K562 (cell line): ENCODE measurements around the gene CCNL2. TPM values are rescaled to one million over a fixed set of nuclear protein-coding genes. Genes with fewer than 3 reads are reported as not detected.

ENCODE experiments used
- ATAC-seq: fragments of 200-7000 bp; cut with Tn5 transposase; 3 replicates; pipeline ENCODE4 v1.9.1; 2020; ENCODE audit warnings: moderate library complexity
- BruUV-seq: library from RNA; stranded (reverse); fragments of 400-500 nt; replicated peaks from 2 replicates; lab custom pipeline; 2021; lab: Mats Ljungman, UMichigan
- CTCF ChIA-PET: fragments of 300-600 bp; formaldehyde crosslinking; extraction: SDS; loops from one replicate; lab custom pipeline; 2021; ENCODE audit warnings: low intra/inter-chr PET ratio; lab: Yijun Ruan, JAX
- POLR2A ChIA-PET: fragments of 300-600, 350-650 bp; sonication (Branson Sonifier 250); formaldehyde crosslinking; extraction: SDS; loops from one replicate; lab custom pipeline; 2021; ENCODE audit warnings: antibody characterized with exemption, inconsistent platforms; lab: Yijun Ruan, JAX
- DNase-seq, 4 experiments: peaks; one replicate each; pipeline versions ENCODE4 v3.0.0 to v3.0.0-alpha.2; 2011 to 2018; ENCODE audit warnings: low spot score in 3 of 4, mixed read lengths in 3 of 4; ENCODE audit errors: extremely low read depth in 1 of 4
- FAIRE-seq: peaks from 2 replicates; lab custom pipeline; 2011; peaks lifted over from hg19 to GRCh38; lab: Jason Lieb, UNC
- H2AFZ ChIP-seq: 2 replicates; pipeline ENCODE4 v1.6.0; 2011; ENCODE audit warnings: low read depth, low read length, control low read depth, inconsistent platforms
- H3K27ac ChIP-seq: fragments of 200-600 bp; 3 replicates; pipeline ENCODE4 v1.8.0; 2011; ENCODE audit warnings: low read depth, mild to moderate bottlenecking, control low read depth, inconsistent platforms, low read length, moderate library complexity, mixed read lengths; ENCODE audit errors: extremely low read depth
- H3K27me3 ChIP-seq, 2 experiments: fragments of 300-600 bp in 1 of 2; 2 replicates in 1 of 2; 3 replicates in 1 of 2; pipeline versions ENCODE4 v1.6.0 to v1.8.0; 2011; ENCODE audit warnings: inconsistent platforms in 2 of 2, low read length in 2 of 2, mild to moderate bottlenecking in 1 of 2, mixed read lengths in 1 of 2, moderate library complexity in 1 of 2; ENCODE audit not compliant: control insufficient read depth in 2 of 2, insufficient read depth in 2 of 2
- H3K36me3 ChIP-seq: fragments of 300-600 bp; 3 replicates; pipeline ENCODE4 v1.8.0; 2011; ENCODE audit warnings: mild to moderate bottlenecking, low read length, inconsistent platforms; ENCODE audit not compliant: control insufficient read depth, insufficient read depth
- H3K4me1 ChIP-seq, 2 experiments: fragments of 200-600 bp in 1 of 2; replicated peaks in 1 of 2; 2 replicates in 1 of 2; 3 replicates in 1 of 2; pipeline versions ENCODE4 v1.5.1 to v1.8.0; 2011; ENCODE audit warnings: inconsistent platforms in 2 of 2, low read length in 2 of 2, mild to moderate bottlenecking in 1 of 2, mixed read lengths in 1 of 2, moderate library complexity in 1 of 2; ENCODE audit not compliant: control insufficient read depth in 2 of 2, insufficient read depth in 2 of 2
- H3K4me2 ChIP-seq: 2 replicates; pipeline ENCODE4 v1.6.1; 2011; ENCODE audit warnings: low read length, control low read depth, inconsistent platforms, mixed read lengths; ENCODE audit not compliant: insufficient read depth
- H3K4me3 ChIP-seq: fragments of 200-600 bp; sonication (generic), shearing (Covaris generic); 2 replicates; pipeline ENCODE4 v1.5.1; 2016; ENCODE audit warnings: control low read depth, inconsistent platforms
- H3K79me2 ChIP-seq: fragments of 200-600 bp; 3 replicates; pipeline ENCODE4 v1.8.0; 2011; ENCODE audit warnings: low read length, inconsistent platforms; ENCODE audit not compliant: control insufficient read depth, insufficient read depth
- H3K9ac ChIP-seq, 2 experiments: 2 replicates each; pipeline versions ENCODE4 v1.6.0 to v1.6.1; 2011; ENCODE audit warnings: low read depth in 2 of 2, low read length in 2 of 2, control low read depth in 1 of 2, inconsistent platforms in 1 of 2, mild to moderate bottlenecking in 1 of 2, mixed read lengths in 1 of 2; ENCODE audit not compliant: insufficient read depth in 1 of 2
- H3K9me1 ChIP-seq: one replicate; pipeline ENCODE4 v1.6.0; 2011; ENCODE audit warnings: inconsistent platforms, mild to moderate bottlenecking, low read length, moderate library complexity; ENCODE audit not compliant: control insufficient read depth, insufficient read depth
- H3K9me3 ChIP-seq: replicated peaks from 2 replicates; pipeline ENCODE4 v1.5.1; 2011; ENCODE audit warnings: low read depth, low read length, inconsistent platforms; ENCODE audit not compliant: control insufficient read depth, insufficient read depth
- H4K20me1 ChIP-seq: replicated peaks from 2 replicates; pipeline ENCODE4 v1.6.1; 2011; ENCODE audit warnings: low read length, inconsistent platforms, mixed read lengths; ENCODE audit not compliant: control insufficient read depth, insufficient read depth
- ARID1B ChIP-seq: fragments of 450-650 bp; IDR thresholded peaks from 2 replicates; pipeline ENCODE4 v1.6.1; 2016; ENCODE audit warnings: antibody characterized with exemption, mild to moderate bottlenecking, inconsistent platforms
- BRD9 ChIP-seq: fragments of 450-650 bp; IDR thresholded peaks from 2 replicates; pipeline ENCODE4 v1.6.1; 2018; ENCODE audit warnings: low read depth; ENCODE audit not compliant: partially characterized antibody
- EWSR1 ChIP-seq: fragments of 450-650 bp; IDR thresholded peaks from 2 replicates; pipeline ENCODE4 v1.6.1; 2018; ENCODE audit warnings: borderline replicate concordance, mild to moderate bottlenecking, low read depth, moderate library complexity; ENCODE audit not compliant: partially characterized antibody
- KLF6 ChIP-seq: fragments of 250-450 bp; sonication (Bioruptor Pico); IDR thresholded peaks from 2 replicates; pipeline ENCODE4 v1.4.0; 2020; ENCODE audit warnings: mild to moderate bottlenecking, moderate library complexity, borderline replicate concordance
- MTA3 ChIP-seq: fragments of 450-650 bp; formaldehyde crosslinking; IDR thresholded peaks from 2 replicates; pipeline ENCODE4 v1.6.1; 2017; ENCODE audit warnings: mild to moderate bottlenecking, borderline replicate concordance
- NFIC ChIP-seq: fragments of 450-650 bp; IDR thresholded peaks from 2 replicates; pipeline ENCODE4 v1.6.1; 2017; ENCODE audit warnings: mild to moderate bottlenecking, inconsistent platforms
- POLR2A ChIP-seq: fragments of 450-650 bp; conservative IDR thresholded peaks from 2 replicates; pipeline ENCODE4 v1.6.1; 2016
- RBFOX2 ChIP-seq: fragments of 200-400 bp; formaldehyde crosslinking; IDR thresholded peaks from 2 replicates; pipeline ENCODE4 v1.6.1; 2017; ENCODE audit warnings: low read depth, mild to moderate bottlenecking, low read length, moderate library complexity
- SIN3A ChIP-seq, 2 experiments: fragments of 150-350 bp in 1 of 2; IDR thresholded peaks; 2 replicates each; pipeline ENCODE4 v1.6.1; 2011 to 2016; ENCODE audit warnings: borderline replicate concordance in 2 of 2, low read depth in 2 of 2, low read length in 2 of 2, mild to moderate bottlenecking in 2 of 2, moderate library complexity in 2 of 2; ENCODE audit not compliant: control insufficient read depth in 1 of 2
- TAF15 ChIP-seq: fragments of 200-400 bp; formaldehyde crosslinking; IDR thresholded peaks from 2 replicates; pipeline ENCODE4 v1.6.1; 2017; ENCODE audit warnings: mild to moderate bottlenecking, low read depth, low read length, moderate library complexity
- ZNF12 ChIP-seq: sonication (generic); formaldehyde crosslinking; IDR thresholded peaks from 2 replicates; pipeline ENCODE4 v1.4.0; 2020; ENCODE audit warnings: mild to moderate bottlenecking, missing genetic modification reagents
- ZNF143 ChIP-seq: sonication (generic); formaldehyde crosslinking; IDR thresholded peaks from 2 replicates; pipeline ENCODE4 v1.9.0; 2022; ENCODE audit warnings: mild to moderate bottlenecking, missing genetic modification reagents
- ZNF436 ChIP-seq: fragments of 250-450, 450-650 bp; sonication (Bioruptor Pico); formaldehyde crosslinking; IDR thresholded peaks from 2 replicates; pipeline ENCODE4 v1.7.0; 2020; ENCODE audit warnings: mild to moderate bottlenecking
- ZNF57 ChIP-seq: fragments of 450-650 bp; formaldehyde crosslinking; IDR thresholded peaks from 2 replicates; pipeline ENCODE4 v1.4.0; 2020; ENCODE audit warnings: mild to moderate bottlenecking, moderate library complexity
- ZNF778 ChIP-seq: fragments of 450-650 bp; formaldehyde crosslinking; IDR thresholded peaks from 2 replicates; pipeline ENCODE4 v1.4.0; 2020; ENCODE audit warnings: mild to moderate bottlenecking, moderate library complexity
- WGBS: fragments of 100-300 bp; shearing (Covaris generic); methylation state at CpG from one replicate; pipeline ENCODE4 v1.1.6; 2016; ENCODE audit warnings: low coverage, mixed read lengths; ENCODE audit not compliant: insufficient coverage; ENCODE audit errors: missing lambda C conversion rate; 5-methylcytosine and 5-hydroxymethylcytosine counted together
- in situ Hi-C: fragments of 300-500 bp; cut with MboI; formaldehyde crosslinking; loops from 4 replicates; pipeline ENCODE4 v1.15.0; 2018; ENCODE audit warnings: inconsistent platforms, mixed read lengths
- intact Hi-C: fragments of 100-400 bp; cut with micrococcal nuclease; formaldehyde crosslinking; loops from 2 replicates; pipeline ENCODE4 v1.14.2; 2022
- polyA plus RNA-seq, 8 experiments: library from polyadenylated mRNA; depleted of rRNA in 4 of 8; stranded (reverse) in 5 of 8; unstranded in 3 of 8; fragments of >200 nt; fragmentation: Nextera tagmentation in 2 of 8; fragmentation: Illumina TruSeq in 1 of 8; extraction: Ambion mirVana in 2 of 8; extraction: Trizol in 1 of 8; gene quantifications; 2 replicates each; pipeline versions ENCODE4 v1.2.1 to v1.2.3, GENCODE V29; 2011 to 2014; ENCODE audit warnings: inconsistent platforms in 1 of 8, missing spikeins in 1 of 8
- total RNA-seq, 7 experiments: library from RNA; depleted of rRNA in 6 of 7; stranded (reverse); fragments of >200 nt in 6 of 7; fragmentation: Illumina TruSeq in 2 of 7; extraction: Trizol in 2 of 7; gene quantifications; 2 replicates each; pipeline versions ENCODE4 v1.2.1 to v1.2.3, GENCODE V29; 2011 to 2021; ENCODE audit warnings: low replicate concordance in 1 of 7
- TF ChIP-seq, protein P1 (sequence below): fragments of 450-650 bp; formaldehyde crosslinking; conservative IDR thresholded peaks from 2 replicates; pipeline ENCODE4 v1.4.0; 2022; ENCODE audit warnings: mild to moderate bottlenecking, missing genetic modification characterization

Gene CCNL2
- total and polyA plus RNA-seq, 9 of the 15 experiments (the other 6 are each of a cell fraction or from before 2014, with no cell fraction given), result 2.8 to 287 (median 94.5) TPM

DNA sequence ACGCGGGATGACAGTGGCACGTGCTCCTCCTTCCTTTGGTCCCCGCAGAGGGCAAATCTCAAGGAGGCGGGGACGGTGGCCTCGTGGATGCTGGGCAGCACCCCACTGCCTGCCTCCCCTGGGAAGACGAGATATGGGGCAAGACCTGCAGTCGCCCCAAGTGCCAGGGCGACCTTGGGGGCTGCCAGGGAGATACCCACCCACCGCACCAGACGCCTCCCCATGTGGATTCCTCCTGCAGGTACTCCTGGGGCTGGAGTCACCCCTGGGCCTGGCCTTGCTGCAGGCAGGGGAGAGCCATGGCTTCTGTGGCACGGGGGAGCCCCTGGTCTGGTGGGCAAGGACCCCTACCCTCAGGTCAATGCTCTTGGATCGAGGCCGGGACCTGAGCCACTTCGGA lies 18.3 kb downstream of the CCNL2 start:
- no peak overlapping the region for H3K4me3 ChIP-seq
- H4K20me1 ChIP-seq, result no peaks in the 10 kb centered on the region
- POLR2A ChIA-PET, result interaction anchor here (0.9 to 2.2 kb wide), 2 partner anchors 9 to 18 kb away, joined by 3 to 4 read pairs; partner anchors contain the start of gene CCNL2
- in situ Hi-C loops, result no loop called here
- no TSS peak for BruUV-seq
- H3K27me3 ChIP-seq, result no peaks in the 10 kb centered on the region
- peaks cover 9% of the 10 kb centered on the region; the same call in 2 of the 3 replicates for H3K36me3 ChIP-seq
- TF ChIP-seq, protein P1, sequence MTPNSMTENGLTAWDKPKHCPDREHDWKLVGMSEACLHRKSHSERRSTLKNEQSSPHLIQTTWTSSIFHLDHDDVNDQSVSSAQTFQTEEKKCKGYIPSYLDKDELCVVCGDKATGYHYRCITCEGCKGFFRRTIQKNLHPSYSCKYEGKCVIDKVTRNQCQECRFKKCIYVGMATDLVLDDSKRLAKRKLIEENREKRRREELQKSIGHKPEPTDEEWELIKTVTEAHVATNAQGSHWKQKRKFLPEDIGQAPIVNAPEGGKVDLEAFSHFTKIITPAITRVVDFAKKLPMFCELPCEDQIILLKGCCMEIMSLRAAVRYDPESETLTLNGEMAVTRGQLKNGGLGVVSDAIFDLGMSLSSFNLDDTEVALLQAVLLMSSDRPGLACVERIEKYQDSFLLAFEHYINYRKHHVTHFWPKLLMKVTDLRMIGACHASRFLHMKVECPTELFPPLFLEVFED (CRISPR knock-in tag), result no peak
- TF ChIP-seq ZNF778 (CRISPR knock-in tag) (no peak), MTA3 (no peak), ZNF436 (no peak), RBFOX2 (no peak), ARID1B (no peak), SIN3A (IDR thresholded peaks at IDR 0.05; ENCODE audit: borderline replicate concordance in 2 of 2, control insufficient read depth in 1 of 2, low read depth in 2 of 2, low read length in 2 of 2) (no peak), KLF6 (CRISPR knock-in tag) (no peak), ZNF143 (no peak), ZNF57 (CRISPR knock-in tag) (no peak), ZNF12 (CRISPR knock-in tag) (no peak), EWSR1 (no peak), POLR2A (no peak), NFIC (no peak), TAF15 (no peak), BRD9 (no peak)
- TF ChIP-seq, all 486 proteins: peak for 0
- intact Hi-C loops, result no loop called here
- peaks cover 4% of the 10 kb centered on the region; the same call in 1 of the 3 replicates for H3K79me2 ChIP-seq
- H3K9me1 ChIP-seq, result no peaks in the 10 kb centered on the region
- H3K4me1 ChIP-seq, result peaks cover 5 to 31% of the 10 kb centered on the region in 2 experiments; a peak in 3 of 5 replicates
- H2AFZ ChIP-seq, result no peak overlapping the region
- no peak overlapping the region for H3K27ac ChIP-seq
- DNase-seq, result no peak
- H3K9ac ChIP-seq, result peak overlapping the region in 1 of 2 experiments; percentile 60; a peak in 1 of 4 replicates
- H3K9me3 ChIP-seq, result peaks cover 2% of the 10 kb centered on the region; the same call in 1 of the 2 replicates
- no peak overlapping the region for H3K4me2 ChIP-seq
- no peak for FAIRE-seq
- no peak for ATAC-seq
- CTCF ChIA-PET, result no interaction called here
- 94% methylated on average over 13 of the region's 16 CpGs for WGBS
